GM06990 (cell line): Measurements from ENCODE around the gene CA5A.

Experiments used
- DNase-seq: peaks from one replicate; pipeline ENCODE4 v3.0.0-alpha.2; 2011; ENCODE audit not compliant: insufficient read length; ENCODE audit errors: extremely low read depth
- H3K27me3 ChIP-seq: replicated peaks from 2 replicates; pipeline ENCODE4 v1.6.0; 2011; ENCODE audit warnings: low read length; ENCODE audit not compliant: control insufficient read depth, insufficient read depth
- H3K36me3 ChIP-seq: 2 replicates; pipeline ENCODE4 v1.5.1; 2011; ENCODE audit warnings: low read length; ENCODE audit not compliant: control insufficient read depth, insufficient read depth
- H3K4me3 ChIP-seq: replicated peaks from 2 replicates; pipeline ENCODE4 v1.5.1; 2011; ENCODE audit warnings: low read depth, mild to moderate bottlenecking, control low read depth, low read length
- CTCF ChIP-seq: IDR thresholded peaks from 2 replicates; pipeline ENCODE4 v1.5.1; 2011; ENCODE audit warnings: low read length, control low read depth, mild to moderate bottlenecking, inconsistent platforms; ENCODE audit not compliant: insufficient read depth, poor library complexity, severe bottlenecking

CA5A gene

DNA sequence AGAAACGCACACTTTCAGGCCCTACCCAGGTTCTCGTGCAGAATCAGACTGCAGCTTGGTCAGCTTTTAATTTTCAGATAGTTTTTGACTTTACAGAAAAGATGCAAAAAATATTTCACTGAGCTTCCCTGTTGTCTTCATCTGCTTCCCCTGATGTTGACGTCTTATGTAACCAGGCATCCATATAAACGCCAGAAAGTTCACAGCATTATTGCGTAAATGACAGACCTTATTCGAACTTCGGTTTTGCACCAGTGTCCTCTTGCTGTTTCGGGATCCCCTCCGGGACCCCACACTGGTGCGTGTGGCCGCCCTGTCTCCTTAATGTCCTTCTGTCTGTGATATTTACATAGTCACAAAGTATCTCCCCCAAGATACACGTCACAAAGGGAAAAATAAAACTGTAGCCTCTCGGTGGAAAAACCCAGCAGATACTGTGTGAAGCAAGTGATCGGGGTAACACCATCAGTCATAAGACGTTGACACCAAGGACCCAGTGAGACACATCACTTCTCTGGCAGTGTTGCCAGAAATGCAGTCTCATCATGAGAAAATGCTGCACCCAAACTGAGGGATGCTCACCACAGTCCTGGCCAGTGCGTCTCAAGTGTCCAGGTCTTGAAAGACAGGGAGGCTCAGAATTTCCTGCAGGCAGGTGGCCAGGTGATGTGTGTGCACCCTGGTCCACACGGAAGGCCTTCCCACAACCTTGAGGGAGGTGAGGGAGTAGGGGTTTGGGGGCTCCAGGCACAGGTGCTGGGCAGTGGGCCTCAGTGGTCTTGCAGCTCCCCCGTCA, 19.2 kb upstream of the CA5A start:
- DNase-seq = no peak
- Histone ChIP-seq H3K27me3 (no peaks in the 10 kb centered on the region), H3K4me3 (no peak overlapping the region), H3K36me3 (peaks cover 2% of the 10 kb centered on the region)
- no peak for TF ChIP-seq CTCF

DNA sequence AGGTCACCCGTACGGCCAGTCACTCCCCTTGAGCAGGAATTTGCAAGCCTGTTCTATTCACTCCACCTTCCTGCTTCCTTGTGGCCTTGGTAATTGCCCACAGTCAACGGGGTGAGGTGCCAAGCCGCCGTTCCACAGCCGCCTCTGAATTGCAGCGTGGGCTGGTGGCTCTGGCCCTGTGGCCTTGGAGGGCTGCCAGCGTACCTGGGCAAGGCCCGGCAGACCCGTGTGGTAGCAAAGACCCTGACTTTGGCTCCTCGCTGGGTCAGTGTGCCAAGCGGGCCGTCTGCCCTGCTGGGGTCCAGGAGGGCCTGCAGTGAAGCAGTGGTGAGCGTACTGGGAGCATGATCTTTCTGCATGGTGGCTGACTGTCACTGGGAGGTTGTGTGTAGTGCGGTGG, 18.5 kb upstream of the CA5A start:
- no peak overlapping the region for H3K4me3 ChIP-seq
- H3K27me3 ChIP-seq = no peaks in the 10 kb centered on the region
- no peak for DNase-seq
- TF ChIP-seq CTCF = no peak
- H3K36me3 ChIP-seq = peaks cover 2% of the 10 kb centered on the region

DNA sequence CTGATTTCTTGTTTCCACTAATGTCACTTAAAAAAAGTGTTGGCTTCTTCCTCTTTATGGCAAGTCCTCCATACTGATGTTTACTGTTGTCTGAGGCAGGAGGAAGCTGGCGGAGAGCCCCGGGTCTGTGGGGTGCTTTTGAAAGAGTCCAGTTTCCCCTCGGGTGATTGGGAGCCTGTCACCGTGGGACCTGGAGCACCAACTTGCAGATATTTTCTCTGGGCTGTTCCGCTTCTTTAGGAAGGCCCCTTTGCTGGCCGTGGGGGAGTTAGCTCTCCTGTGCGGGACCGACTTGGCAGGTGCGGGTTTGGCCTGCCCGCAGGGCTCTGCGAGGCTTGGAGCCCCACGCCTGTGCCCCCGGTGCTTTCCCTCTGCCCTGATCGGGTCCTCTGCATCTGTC, 18.0 kb upstream of the CA5A start:
- no peak for TF ChIP-seq CTCF
- Histone ChIP-seq H3K36me3 (peaks cover 2% of the 10 kb centered on the region), H3K4me3 (no peak overlapping the region), H3K27me3 (no peaks in the 10 kb centered on the region)
- no peak for DNase-seq

- peaks cover 2% of the 10 kb centered on the region for H3K36me3 ChIP-seq
- no peak for DNase-seq
- no peaks in the 10 kb centered on the region for H3K27me3 ChIP-seq
- no peak overlapping the region; the same call in 1 of the 2 replicates for H3K4me3 ChIP-seq
- TF ChIP-seq CTCF = no peak
These were observed 17.2 kb upstream of the CA5A start for GRCh38 chr16:87953308-87954215.

- no peak for TF ChIP-seq CTCF
- no peak for DNase-seq
- Histone ChIP-seq H3K27me3 (no peaks in the 10 kb centered on the region), H3K36me3 (peaks cover 2% of the 10 kb centered on the region), H3K4me3 (peak overlapping the region; percentile 96)
These were observed 16.4 kb upstream of the CA5A start for GRCh38 chr16:87952751-87953150.
